ENCODE measurements around the gene PDIK1L. TPM values are rescaled to one million over a fixed set of nuclear protein-coding genes. Genes with fewer than 3 reads are reported as not detected.

The PDIK1L gene
- total and polyA plus RNA-seq, 9 of the 15 experiments (the other 6 are each of a cell fraction or from before 2014, with no cell fraction given), result 12.8 to 30.2 (median 21.5) TPM

GRCh38 chr1:26161415-26162219 is 50.0 kb downstream of the PDIK1L start (continued):
- no peak for TF ChIP-seq PRDM10 (IDR thresholded peaks at IDR 0.05; ENCODE audit: partially characterized antibody)
- no peak for TF ChIP-seq SRF (CRISPR knock-in tag; IDR thresholded peaks at IDR 0.05)
- peak; percentile 59 for TF ChIP-seq MXD1 (CRISPR knock-in tag; IDR thresholded peaks at IDR 0.05; ENCODE audit: borderline replicate concordance, poor library complexity, severe bottlenecking)
- no peak for TF ChIP-seq HDAC3 (IDR thresholded peaks at IDR 0.05; ENCODE audit: borderline replicate concordance, partially characterized antibody)
- TF ChIP-seq ZNF778 (CRISPR knock-in tag; IDR thresholded peaks at IDR 0.05), result no peak
- TF ChIP-seq ZNF3 (CRISPR knock-in tag; IDR thresholded peaks at IDR 0.05), result no peak
- TF ChIP-seq YBX1 (IDR thresholded peaks at IDR 0.05), result no peak
- no peak; the same call in 1 of the 2 replicates for TF ChIP-seq IRF9 (tag; IDR thresholded peaks at IDR 0.05)
- TF ChIP-seq ESRRB (CRISPR knock-in tag; IDR thresholded peaks at IDR 0.05; ENCODE audit: borderline replicate concordance), result no peak
- 0 out of 2 replicates have a peak, but pooled peaks have one; percentile 8 for TF ChIP-seq ARID1B (IDR thresholded peaks at IDR 0.05)
- no peak for TF ChIP-seq TSC22D4 (tag; IDR thresholded peaks at IDR 0.05)
- TF ChIP-seq ATF4 (CRISPR knock-in tag; IDR thresholded peaks at IDR 0.05), result 0 out of 2 replicates have a peak, but pooled peaks have one; percentile 28
- peak; percentile 99 for TF ChIP-seq ATF6 (CRISPR knock-in tag; IDR thresholded peaks at IDR 0.05)
- no peak for TF ChIP-seq ZNF184 (CRISPR knock-in tag; IDR thresholded peaks at IDR 0.05)
- TF ChIP-seq KHSRP (IDR thresholded peaks at IDR 0.05), result no peak
- TF ChIP-seq SIRT6 (IDR thresholded peaks at IDR 0.05; ENCODE audit: low read depth, low read length), result no peak
